Thymus (tissue), 11 donors: Measurements from ENCODE around the gene CPVL. TPM values are rescaled to one million over a fixed set of nuclear protein-coding genes. Genes with fewer than 3 reads are reported as not detected.

Experiments used
- DNase-seq, 9 donors: peaks; one replicate each; pipeline ENCODE4 v3.0.0-alpha.2; 2013; ENCODE audit warnings: low spot score in 9 of 9, low read depth in 6 of 9, missing footprints in 1 of 9
- H3K27ac ChIP-seq, 2 donors: one replicate each; pipeline ENCODE4 v1.5.1; 2013; ENCODE audit warnings: control low read depth in 1 of 2, low read depth in 1 of 2, low read length in 1 of 2, mild to moderate bottlenecking in 1 of 2, moderate library complexity in 1 of 2
- H3K27me3 ChIP-seq, 2 donors: one replicate each; pipeline ENCODE4 v1.5.1; 2013; ENCODE audit warnings: low read length in 1 of 2; ENCODE audit not compliant: control insufficient read depth in 2 of 2, insufficient read depth in 1 of 2
- H3K36me3 ChIP-seq, 2 donors: one replicate each; pipeline ENCODE4 v1.5.1; 2013; ENCODE audit warnings: low read length in 1 of 2, mild to moderate bottlenecking in 1 of 2, moderate library complexity in 1 of 2; ENCODE audit not compliant: control insufficient read depth in 2 of 2, insufficient read depth in 2 of 2
- H3K4me1 ChIP-seq, 2 donors: one replicate each; pipeline ENCODE4 v1.5.1; 2013; ENCODE audit warnings: low read length in 2 of 2; ENCODE audit not compliant: control insufficient read depth in 2 of 2, insufficient read depth in 2 of 2
- H3K4me3 ChIP-seq, 2 donors: one replicate each; pipeline ENCODE4 v1.5.1; 2013; ENCODE audit warnings: low read length in 2 of 2, control low read depth in 1 of 2, mild to moderate bottlenecking in 1 of 2
- H3K9me3 ChIP-seq, 2 donors: one replicate each; pipeline ENCODE4 v1.5.1; 2013; ENCODE audit warnings: low read length in 1 of 2, mild to moderate bottlenecking in 1 of 2; ENCODE audit not compliant: control insufficient read depth in 2 of 2, insufficient read depth in 1 of 2
- WGBS: extraction: QIAGEN DNeasy Blood & Tissue Kit; methylation state at CpG from one replicate; pipeline ENCODE4 v1.1.7; 2013; 5-methylcytosine and 5-hydroxymethylcytosine counted together
- polyA plus RNA-seq: library from polyadenylated mRNA; stranded (reverse); fragments of 200-250 nt; gene quantifications from one replicate; pipeline ENCODE4 v1.2.3, GENCODE V29; 2013
- total RNA-seq: library from RNA; stranded (reverse); fragments of 120-200 nt; gene quantifications from one replicate; pipeline ENCODE4 v1.2.4, GENCODE V29; 2013
- donor health status: healthy.

The CPVL gene
- total and polyA plus RNA-seq, 2 donors: 112 to 125 TPM

DNA sequence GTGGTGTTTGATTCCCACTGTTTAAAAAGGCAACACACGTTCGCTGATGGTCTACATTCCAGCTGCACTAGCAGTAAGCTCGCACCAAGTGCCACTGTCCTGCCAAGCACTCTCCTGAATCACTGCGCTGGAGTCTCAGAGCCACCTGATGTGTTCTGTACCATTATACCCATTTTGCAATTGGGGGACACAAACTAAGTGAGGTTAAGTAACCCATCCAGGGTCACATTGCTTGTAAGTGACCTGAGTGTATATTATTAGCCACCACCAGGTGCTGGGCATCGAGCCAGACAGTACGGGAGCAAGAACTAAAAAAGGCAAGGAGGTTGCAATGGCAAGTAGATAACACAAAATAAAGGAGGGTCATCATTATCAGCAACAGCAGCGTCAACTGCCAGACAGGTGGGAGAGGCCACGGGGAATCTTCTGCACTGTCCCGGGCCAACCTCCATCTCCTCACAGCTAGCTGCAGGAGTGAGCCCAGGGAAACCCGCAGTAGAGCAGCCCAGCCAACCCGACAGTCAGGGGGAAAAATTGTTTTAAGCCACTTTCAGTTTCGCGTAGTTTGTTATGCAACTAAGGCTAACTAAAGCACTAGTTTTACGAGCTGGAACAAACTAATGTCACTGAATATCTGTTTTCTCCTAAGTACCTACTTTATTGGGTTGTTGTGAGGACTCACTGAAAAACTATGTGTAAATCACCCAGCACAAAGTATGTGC, 712 bp upstream of the CPVL start:
- Histone ChIP-seq H3K4me1 (peaks cover 22 to 48% of the 10 kb centered on the region in 2 donors), H3K27ac (no peak overlapping the region), H3K9me3 (peaks cover 0 to 5% of the 10 kb centered on the region in 2 donors), H3K36me3 (no peaks in the 10 kb centered on the region), H3K4me3 (peak overlapping the region; percentile 67 to 77), H3K27me3 (peaks cover 0 to 20% of the 10 kb centered on the region in 2 donors)
- no peak for DNase-seq
- 86% methylated on average over 14 of the region's 14 CpGs for WGBS

DNA sequence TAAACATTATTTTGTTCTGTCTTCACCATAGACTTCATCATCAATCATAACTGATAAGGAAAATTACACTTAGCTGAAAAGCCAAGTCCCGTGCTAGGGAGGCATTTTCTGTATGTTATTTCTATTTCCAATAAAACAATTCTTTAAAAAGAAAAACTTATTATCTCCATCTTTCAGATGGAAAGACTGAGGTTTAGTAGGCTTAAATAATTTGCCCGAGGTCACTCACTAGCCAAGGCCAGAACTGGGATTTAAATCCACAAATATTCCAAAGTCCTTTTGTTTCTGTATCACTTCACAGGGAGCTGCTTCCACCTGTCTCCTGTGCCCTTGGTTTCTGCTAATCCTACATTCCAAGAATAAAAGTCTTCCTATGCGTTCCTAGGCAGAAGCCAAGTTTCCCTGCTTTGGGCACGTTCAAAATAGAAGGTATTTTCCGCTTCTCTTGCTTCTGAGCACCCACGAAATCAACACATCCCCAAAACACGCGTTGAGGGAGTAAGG, 732 bp downstream of the CPVL start:
- Histone ChIP-seq H3K4me3 (peak overlapping the region; percentile 67 to 77), H3K27ac (no peak overlapping the region), H3K9me3 (peaks cover 0 to 5% of the 10 kb centered on the region in 2 donors), H3K27me3 (peaks cover 0 to 20% of the 10 kb centered on the region in 2 donors), H3K36me3 (no peaks in the 10 kb centered on the region), H3K4me1 (peaks cover 8 to 34% of the 10 kb centered on the region in 2 donors)
- WGBS: 29% methylated on average over 8 of the region's 8 CpGs
- no peak for DNase-seq

DNA sequence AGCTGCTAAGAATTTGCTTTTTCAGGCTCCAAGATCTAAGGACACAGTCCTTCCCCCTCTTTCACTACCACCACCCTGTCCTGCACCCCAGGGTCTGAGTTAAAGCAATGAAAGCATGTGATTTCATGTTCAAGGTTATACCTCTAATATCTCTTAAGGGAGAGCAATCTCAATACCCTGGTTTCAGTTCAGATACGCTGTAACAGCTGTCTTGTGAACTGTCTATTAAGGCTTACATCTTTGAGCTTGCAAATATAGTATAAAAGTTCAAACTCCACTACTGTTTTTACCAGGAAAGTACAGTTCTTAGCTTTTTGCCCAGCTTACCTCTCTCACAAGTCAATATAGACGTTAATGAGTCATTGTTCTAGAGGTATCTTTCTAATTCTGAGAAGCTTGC, 2.6 kb downstream of the CPVL start:
- H3K36me3 ChIP-seq: no peaks in the 10 kb centered on the region
- peaks cover 0 to 20% of the 10 kb centered on the region in 2 donors for H3K27me3 ChIP-seq
- no peaks in the 10 kb centered on the region for H3K9me3 ChIP-seq
- no peak for DNase-seq
- H3K27ac ChIP-seq: no peak overlapping the region
- 93% methylated on average over 2 of the region's 2 CpGs for WGBS
- no peak overlapping the region for H3K4me3 ChIP-seq
- H3K4me1 ChIP-seq: peaks cover 5 to 21% of the 10 kb centered on the region in 2 donors

DNA sequence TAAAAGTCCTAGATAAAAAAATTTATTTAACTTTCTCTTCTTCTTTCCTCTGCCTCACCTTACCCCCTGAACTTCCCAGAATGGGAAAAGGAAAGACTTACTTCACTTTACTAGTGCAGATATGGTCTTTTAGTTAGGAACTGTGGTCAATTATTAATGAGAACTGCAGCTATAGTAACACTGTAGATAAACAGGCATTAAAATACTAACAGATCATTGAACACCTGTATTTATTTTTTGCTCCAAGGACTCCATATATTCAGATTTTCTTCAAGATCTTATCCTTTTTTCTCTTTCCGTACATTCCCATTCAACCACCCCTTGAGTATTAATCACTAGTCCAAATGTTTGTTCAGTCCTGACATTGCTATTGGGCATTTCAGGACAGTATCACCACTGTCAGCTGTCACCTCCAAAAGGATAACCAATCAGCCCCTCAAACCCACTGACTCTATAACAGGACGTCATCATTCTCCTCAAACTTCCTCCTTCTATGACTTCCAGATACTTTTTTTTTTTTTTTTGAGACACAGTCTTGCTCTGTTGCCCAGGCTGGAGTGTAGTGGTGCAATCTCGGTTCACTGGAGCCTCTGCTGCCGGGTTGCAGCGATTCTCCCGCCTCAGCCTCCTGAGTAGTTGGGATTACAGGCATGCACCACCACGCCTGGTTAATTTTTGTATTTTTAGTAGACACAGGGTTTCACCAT, 4.2 kb downstream of the CPVL start:
- DNase-seq: no peak
- WGBS: 85% methylated on average over 7 of the region's 7 CpGs

DNA sequence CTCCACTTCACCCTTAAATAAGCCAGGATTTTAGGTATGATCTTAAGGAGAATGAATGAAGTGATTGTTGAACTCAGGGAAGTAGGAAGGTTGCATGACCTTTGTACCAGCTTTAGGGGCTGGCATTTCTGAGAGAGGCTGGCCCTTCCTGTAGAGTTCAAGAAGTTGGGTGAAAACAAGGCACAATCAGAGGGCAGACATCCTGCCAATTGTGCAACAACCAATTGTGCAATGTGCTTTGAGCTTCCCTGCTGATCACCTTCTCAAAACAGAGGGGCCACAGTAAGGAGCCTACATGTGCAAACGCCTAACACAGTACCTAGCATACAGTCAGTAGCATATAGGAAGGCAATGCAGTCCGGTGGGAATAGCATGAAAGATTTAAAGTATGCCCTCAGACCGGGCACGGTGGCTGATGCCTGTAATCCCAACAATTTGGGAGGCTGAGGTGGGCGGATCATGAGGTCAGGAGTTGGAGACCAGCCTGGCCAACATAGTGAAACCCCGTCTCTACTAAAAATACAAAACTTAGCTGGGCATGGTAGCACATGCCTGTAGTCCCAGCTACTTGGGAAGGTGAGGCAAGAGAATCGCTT, 5.4 kb downstream of the CPVL start:
- H3K4me3 ChIP-seq: no peak overlapping the region
- no peaks in the 10 kb centered on the region for H3K9me3 ChIP-seq
- 97% methylated on average over 7 of the region's 7 CpGs for WGBS
- H3K4me1 ChIP-seq: peaks cover 0 to 8% of the 10 kb centered on the region in 2 donors
- DNase-seq: no peak
- H3K27ac ChIP-seq: no peak overlapping the region
- peaks cover 0 to 7% of the 10 kb centered on the region in 2 donors for H3K27me3 ChIP-seq
- no peaks in the 10 kb centered on the region for H3K36me3 ChIP-seq

More for the DNA sequence above, 4.2 kb downstream of the CPVL start:
- Histone ChIP-seq H3K9me3 (no peaks in the 10 kb centered on the region), H3K4me1 (peaks cover 4 to 20% of the 10 kb centered on the region in 2 donors), H3K27me3 (peaks cover 0 to 19% of the 10 kb centered on the region in 2 donors), H3K27ac (no peak overlapping the region), H3K36me3 (no peaks in the 10 kb centered on the region), H3K4me3 (no peak overlapping the region)

DNA sequence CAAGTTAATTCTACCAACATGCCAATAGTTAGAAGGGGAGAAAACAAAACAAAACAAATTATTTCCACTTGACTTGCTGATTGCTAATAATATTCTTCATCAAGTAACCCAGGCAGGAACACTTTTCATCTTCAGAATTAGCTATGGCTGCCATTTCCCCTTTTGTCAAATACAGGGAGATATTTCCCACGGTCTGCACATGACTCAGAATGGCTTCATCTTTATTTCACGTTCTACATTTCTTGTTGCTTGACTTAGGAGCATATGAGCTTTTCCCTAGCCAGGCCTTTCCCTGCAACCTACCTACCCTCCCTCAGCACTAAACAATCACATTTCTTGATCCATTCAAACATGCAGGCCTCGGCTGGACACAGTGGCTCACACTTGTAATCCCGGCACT, 6.5 kb downstream of the CPVL start:
- H3K4me3 ChIP-seq: no peak overlapping the region
- peaks cover 0 to 6% of the 10 kb centered on the region in 2 donors for H3K9me3 ChIP-seq
- H3K4me1 ChIP-seq: no peaks in the 10 kb centered on the region
- H3K27me3 ChIP-seq: no peaks in the 10 kb centered on the region
- DNase-seq: no peak
- H3K36me3 ChIP-seq: no peaks in the 10 kb centered on the region
- H3K27ac ChIP-seq: no peak overlapping the region
- 94% methylated on average over 4 of the region's 4 CpGs for WGBS

DNA sequence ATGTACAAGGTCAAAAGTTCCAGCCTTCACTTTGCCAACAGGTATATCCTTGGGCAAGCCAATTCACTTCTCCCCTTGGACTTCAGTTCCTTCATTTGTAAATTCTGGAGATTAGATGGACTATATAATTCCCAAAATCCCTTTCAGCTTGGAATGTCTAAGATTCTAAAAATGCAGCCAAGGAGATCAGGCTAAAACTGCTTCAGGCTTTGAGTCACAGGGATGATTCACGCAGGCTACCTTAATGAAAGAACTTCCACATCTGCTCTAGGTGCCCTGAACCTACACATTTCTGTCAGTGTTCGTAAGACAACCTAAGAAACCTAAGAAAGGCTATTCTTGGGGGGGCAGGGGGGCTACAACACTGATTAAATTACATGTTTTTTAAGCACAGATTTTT, 7.1 kb downstream of the CPVL start:
- Histone ChIP-seq H3K4me1 (no peaks in the 10 kb centered on the region), H3K9me3 (peaks cover 0 to 6% of the 10 kb centered on the region in 2 donors), H3K36me3 (no peaks in the 10 kb centered on the region), H3K4me3 (no peak overlapping the region), H3K27me3 (no peaks in the 10 kb centered on the region), H3K27ac (no peak overlapping the region)
- 97% methylated on average over 2 of the region's 2 CpGs for WGBS
- no peak for DNase-seq

DNA sequence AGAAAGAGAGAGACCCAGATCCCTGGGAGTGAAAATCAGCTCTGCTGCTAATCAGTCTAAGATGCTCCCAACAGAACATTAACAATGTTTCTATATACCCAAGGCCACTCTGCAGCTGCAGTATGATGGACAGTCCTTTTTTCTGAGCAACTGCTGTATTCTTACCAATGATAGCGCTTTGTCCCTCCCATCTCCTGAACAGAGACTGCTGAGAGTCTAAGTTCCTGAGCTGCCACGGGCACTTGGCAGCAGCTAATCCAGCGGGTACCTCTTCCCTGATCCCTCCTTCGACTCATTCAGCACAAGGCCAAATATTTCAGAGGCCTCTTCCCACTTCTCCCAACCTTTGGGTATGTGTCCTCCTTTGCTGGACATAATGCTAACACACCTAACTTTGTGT, 7.7 kb downstream of the CPVL start:
- Histone ChIP-seq H3K27me3 (no peaks in the 10 kb centered on the region), H3K4me1 (no peaks in the 10 kb centered on the region), H3K36me3 (no peaks in the 10 kb centered on the region), H3K4me3 (no peak overlapping the region), H3K9me3 (peaks cover 0 to 6% of the 10 kb centered on the region in 2 donors), H3K27ac (peak overlapping the region in 1 of 2 donors; percentile 31)
- DNase-seq: no peak
- WGBS: 70% methylated on average over 4 of the region's 4 CpGs

DNA sequence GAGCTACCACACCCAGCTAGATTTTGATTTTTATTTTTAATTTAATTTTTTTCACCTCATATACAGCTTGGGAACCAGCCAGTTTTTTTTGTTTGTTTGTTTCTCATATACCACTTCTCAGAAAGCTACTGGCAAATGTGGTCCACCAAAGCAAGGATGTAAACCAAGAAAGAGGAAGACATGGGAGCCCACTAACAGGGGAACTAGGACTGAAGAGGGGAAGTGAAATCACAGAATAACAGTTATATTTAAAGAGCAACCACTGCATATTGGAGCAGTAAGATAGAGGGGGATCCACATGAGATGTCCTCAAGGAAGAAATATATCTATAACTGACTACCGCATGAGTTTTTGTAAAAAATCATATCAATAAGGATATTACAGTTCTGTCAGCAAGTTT, 10.5 kb downstream of the CPVL start:
- no peak overlapping the region for H3K4me3 ChIP-seq
- H3K36me3 ChIP-seq: no peaks in the 10 kb centered on the region
- H3K27me3 ChIP-seq: no peaks in the 10 kb centered on the region
- H3K9me3 ChIP-seq: peaks cover 0 to 6% of the 10 kb centered on the region in 2 donors
- DNase-seq: no peak
- no peak overlapping the region for H3K27ac ChIP-seq
- WGBS: 96% methylated on average over 1 of the region's 1 CpG
- no peaks in the 10 kb centered on the region for H3K4me1 ChIP-seq
